Ammon's horn (tissue), 1 donor: ENCODE results near the gene MRTFA.
"Not testable (repeated sequence)": the region's sequence is repeated elsewhere in the genome, so short reads cannot be mapped to it uniquely, and the experiment has no call there.

Source experiments
- DNase-seq: peaks from one replicate; pipeline ENCODE4 v3.0.0-alpha.2; 2016; ENCODE audit warnings: low spot score

MRTFA gene

DNA sequence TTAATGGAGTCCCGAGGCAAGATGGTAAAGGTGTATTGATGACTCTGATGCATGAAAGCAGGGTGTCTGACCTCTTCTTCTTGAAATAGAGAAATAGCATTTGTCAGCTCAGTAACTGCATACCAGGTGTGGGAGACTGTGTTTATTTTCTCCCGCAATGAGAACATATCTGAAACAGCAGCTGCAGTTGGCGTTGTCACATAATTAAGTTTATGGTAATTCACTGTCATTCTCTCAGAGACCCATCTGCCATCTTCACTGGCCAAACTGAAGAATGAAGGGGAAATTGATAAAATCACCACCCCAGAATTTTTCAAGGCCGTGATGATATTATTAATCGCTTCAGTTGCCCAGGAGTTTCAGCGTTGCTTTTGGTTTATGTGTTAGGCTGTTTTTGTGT is 22.6 kb upstream of the MRTFA start:
- no peak for DNase-seq

DNA sequence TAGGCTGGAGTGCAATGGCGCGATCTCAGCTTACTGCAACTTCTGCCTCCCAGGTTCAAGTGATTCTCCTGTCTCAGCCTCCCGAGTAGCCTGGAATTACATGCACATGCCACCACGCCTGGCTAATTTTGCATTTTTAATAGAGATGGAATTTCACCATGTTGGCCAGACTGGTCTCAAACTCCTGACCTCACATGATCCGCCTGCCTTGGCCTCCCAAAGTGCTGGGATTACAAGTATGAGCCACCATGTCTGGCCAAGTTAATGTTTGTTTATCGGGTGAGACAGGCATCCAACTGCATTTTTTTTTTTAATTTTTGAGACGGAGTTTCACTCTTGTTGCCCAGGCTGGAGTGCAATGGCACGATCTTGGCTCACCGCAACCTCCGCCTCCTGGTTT is 20.1 kb upstream of the MRTFA start:
- not testable (repeated sequence) for DNase-seq

DNA sequence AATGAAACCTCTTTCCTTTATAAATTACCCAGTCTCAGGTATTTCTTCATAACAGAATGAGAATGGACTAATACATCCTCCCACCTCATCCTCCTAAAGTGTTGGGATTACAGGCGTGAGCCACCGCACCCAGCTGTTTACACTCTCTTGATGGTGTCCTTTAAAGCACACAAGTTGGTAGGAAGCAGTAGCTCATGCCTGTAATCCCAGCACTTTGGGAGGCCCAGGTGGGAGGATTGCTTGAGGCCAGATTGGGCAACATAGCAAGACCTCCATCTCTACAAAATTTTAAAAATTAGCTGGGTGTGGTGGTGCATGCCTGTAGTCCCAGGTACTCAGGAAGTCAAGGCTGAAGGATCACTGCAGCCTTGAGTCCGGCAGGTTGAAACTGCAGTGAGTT is 19.4 kb upstream of the MRTFA start:
- DNase-seq, result not testable (repeated sequence)

DNA sequence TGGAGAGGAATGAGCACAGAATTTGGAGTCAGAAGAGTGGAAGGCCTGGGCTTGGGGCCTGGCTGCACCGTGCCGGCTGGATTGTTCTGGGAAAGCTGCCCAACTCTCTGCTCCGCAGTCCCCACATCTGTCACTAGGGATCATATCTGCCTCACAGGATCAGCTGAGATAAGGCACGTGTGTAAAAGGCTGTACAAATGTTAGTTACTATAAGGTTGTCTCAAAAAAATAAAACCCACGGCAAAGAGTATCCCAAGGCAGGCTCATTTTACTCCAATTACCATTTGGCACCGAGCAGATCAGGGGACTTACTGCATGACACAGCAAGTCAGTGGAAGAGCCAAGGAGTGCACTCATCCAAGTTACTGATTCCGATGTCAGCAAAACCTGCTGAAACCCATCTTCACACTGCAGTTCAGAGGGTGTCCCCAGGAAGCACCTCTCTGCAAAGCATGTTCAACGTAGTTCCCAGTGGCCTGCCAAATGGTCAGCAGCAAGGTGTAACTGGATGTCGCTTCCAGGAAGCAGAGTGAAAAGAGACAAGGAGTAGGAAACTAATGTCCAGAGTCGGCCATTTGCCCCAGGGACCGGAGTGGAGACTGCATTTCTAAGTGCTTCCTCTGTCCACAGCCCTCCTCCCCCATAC is 18.1 kb upstream of the MRTFA start:
- DNase-seq, result peak; percentile 81

DNA sequence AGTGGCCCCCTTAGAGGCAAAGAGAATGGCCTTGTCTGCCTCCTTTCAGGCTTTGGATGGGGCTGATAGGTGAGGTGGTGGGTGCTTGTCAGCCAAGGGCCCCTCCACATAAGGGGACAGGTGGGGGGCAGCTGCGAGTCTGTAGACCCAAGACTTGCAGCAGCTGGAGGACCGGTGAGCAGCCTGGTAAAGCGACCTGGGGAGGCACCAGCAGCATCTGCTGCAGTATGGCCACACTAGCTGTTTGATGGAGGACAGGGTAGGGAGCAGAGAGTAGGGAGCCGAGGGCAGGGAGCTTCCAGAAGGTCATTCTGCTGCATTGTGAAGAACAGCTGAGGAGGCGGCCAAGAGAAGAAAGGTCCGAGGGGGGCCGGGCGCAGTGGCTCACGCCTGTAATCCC is 16.8 kb upstream of the MRTFA start:
- no peak for DNase-seq

DNA sequence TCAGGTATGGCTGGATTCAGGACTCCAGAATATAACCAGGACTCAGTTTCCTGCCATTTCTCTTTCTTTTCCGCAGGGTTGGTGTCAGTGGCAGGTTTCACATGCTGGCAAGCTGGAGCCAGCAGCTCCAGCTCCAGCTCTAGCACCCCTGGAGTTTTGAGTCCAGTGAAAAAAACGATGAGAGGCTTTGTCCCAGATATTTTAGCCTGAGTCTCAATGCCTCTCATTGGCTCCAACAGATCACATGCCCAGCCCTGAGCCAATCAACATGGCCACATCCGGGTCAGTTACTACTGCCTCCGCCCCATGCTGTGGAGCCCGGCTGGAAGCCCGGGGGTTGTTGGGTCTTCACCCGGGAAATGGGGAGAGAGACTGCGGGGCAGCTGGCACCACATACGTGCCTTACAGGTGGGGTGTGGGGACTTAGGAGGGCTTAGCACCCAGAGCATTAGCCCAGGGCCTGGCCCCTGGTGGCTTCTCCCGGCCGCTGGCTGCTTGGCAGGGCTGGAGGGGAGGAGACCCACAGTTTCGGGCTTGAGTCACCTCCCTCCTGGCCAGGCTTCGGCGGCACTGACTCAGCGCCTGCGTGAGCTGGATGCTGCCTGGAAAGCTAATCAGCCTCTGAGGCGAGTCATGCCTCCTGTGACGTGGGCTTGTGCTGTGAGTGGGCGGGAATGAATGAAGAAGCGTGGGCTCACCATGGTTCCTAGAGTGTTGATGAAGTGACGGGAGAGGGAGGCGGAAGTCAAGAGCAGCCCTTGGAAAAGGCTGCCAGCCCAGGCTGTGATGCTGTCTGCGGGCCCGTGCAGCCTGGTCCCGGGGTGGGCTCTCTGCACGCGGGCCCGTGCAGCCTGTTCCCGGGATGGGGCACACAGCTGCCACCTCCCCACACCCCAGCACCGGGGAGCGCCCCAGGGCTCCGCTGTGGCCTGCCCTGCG is 15.3 kb upstream of the MRTFA start:
- DNase-seq, result peak; percentile 99

DNA sequence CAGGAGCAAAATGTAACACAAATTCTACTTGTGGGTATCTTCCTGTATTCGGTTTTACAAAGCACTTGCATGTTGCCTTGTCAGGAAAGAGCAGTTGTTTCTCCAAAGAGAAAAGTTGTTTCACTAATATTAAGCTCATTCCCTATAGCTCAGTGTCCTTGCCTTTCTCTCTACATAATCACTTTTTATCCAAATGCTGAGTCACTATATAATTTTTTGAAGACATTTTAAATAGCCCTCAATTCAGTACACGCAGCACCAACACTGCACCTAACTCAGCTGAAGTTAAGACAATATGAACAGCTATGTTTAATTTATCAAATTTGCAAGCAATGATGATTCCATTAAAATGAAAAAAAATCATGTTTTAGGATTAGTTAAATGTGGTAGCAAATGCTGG is 14.5 kb upstream of the MRTFA start:
- DNase-seq, result no peak

DNA sequence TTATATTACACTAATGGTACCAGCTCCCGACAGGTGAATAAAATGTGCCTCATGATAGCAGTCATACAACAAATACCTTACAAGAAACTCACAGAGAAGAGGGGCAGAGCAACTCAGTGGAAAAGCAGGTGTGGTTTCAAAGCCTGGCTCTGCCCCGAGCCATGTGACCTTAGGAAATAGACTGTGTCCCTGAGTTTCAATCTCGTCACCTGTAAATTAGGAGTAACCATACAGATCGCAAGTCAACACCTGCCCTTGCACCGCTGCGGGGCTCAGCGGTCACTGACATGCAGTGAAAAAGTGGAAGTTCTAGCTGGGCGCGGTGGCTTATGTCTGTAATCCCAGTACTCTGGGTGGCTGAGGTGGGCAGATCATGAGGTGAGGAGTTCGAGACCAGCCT is 11.9 kb upstream of the MRTFA start:
- no peak for DNase-seq

DNA sequence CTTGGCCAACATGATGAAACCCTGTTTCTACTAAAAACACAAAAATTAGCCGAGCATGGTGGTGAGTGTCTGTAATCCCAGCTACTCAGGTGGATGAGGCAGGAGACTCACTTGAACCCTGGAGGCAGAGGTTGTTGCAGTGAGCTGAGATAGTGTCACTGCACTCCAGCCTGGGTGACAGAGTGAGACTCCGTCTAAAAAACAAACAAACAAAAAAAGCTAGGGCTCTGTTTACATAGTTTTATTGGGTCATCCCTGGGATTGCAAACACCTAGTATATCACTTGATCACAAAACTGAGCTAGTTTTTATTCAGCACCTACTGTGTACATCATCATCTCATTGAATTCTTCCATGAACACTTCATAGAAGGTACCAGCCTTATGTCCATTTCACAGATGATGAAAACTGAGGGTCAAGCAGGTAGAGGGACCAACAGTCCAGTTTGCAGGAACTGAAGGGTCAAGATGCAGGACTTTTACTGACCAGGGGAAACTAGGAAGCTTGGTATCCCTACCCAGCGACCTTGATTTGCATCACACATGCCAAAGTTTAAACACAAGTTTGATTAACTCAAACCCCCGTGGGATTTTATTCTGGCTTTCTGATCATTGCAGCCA is 9.2 kb upstream of the MRTFA start:
- DNase-seq, result no peak

DNA sequence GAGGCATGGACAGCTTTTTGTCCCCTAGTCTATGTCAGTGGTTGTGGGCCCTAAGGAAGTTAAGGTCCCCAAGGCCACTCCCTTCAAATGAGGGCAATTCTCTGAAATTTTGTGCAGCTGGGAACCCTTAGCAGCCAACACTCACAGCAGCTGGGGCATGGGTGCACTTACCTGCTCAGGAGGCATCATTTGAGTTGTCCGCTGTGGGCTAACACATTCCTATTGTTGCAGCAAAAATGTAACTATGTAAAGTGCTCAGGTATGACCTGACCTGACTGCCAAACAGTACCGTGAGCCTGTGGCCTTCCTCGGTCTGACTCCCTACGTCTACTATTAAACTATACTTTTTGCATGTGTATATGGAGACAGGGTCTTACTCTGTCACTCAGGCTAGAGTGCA is 5.8 kb upstream of the MRTFA start:
- no peak for DNase-seq

DNA sequence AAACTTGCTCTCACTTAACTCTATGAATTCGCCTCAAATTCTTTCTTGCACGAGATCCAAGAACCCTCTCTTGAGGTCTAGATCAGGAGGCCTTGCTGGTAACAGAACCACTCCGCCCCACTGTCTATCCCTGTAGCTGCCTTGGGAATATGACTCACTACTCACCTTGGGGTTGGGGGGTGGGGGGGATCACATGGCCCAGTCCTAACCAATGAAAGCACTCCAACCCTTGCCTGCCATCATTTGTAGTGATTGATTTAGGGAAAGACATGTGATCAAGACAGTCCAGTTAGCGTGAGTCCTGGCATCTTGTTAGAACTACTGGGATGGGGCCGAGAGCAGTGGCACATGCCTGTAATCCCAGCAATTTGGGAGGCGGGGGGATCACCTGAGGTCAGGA is 4.8 kb upstream of the MRTFA start:
- no peak for DNase-seq

DNA sequence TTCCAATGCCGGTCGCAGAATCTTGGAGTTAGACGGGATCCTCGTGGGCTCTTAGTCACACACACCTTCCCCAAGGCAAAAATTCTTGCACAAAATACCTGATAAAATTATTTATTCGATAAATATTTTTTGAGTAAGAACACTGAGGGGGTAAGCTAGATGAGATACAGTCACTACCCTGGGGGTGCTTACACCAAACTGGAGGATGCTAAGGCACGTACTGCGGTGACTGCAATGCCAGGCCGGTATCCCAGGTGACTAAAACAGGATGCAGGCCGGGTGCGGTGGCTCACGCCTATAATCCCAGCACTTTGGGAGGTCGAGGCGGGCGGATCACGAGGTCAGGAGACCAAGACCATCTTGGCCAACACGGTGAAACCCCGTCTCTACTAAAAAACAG is 1.7 kb upstream of the MRTFA start:
- no peak for DNase-seq

DNA sequence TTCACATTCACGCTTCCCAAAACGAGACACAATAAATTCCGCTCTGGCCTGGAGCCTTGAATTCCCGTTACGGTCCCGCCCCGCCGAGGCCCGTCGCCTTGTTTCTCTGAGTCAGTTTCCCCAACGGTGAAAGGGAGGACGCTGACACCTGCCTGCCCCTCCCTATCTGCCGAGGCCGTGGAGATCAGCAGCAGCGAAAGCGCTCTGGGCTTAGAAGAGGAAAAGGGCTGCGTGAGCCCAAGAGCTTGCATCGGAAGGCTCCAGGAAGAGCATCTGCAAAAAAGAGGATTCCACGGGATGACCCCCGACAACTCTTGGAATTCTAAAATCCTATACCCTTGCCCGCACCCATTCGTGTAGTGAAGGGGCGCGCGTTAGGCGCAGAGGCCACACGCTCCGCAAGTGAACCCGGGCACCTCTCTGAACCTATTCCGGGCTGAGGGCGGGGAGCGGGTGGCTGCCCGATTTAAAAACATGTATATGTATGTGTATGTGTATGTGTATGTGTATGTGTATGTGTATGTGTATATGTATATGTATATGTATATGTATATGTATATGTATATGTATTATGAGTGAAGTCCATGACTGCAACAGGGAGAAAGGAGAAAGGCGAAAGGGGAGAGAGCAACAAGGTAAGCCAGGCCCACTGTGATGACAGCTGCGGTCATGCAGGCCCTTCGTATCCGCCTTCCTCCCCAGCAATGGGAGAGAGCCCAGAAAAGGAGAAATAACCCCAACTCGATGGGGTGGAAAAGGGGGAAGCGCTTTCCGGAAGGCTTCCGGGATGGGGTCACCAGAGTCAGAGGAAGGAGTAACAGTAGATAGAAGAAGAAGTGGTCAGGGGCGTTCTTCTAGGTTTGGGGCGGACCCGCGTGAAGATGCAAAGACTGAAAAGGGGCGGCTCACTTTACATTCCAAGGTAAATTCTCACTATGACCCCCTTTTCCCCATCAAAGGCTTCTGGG is 948 bp upstream of the MRTFA start:
- DNase-seq, result peak; percentile 50

DNA sequence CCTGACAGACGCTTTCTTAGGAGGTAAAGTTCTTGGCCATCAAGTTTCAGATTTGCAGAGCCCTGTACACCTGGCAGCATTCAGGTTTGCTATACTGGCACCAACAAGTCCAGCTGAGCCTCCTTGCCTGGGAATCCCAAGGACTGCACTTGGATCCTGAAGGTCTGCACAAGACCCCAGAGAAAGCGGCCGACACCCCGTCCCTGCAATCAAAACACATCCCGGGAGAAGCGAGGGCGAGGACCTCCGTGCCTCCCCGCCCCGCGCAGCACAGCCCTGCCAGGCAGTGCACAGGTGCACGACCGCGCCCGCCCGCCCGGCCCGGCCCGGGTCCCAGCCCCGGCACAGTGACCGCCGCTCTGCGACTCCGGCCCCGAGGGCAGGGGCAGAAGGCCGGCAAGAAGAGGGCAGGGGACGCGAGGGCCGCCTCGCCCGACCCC is 559 bp downstream of the MRTFA start:
- DNase-seq, result no peak

DNA sequence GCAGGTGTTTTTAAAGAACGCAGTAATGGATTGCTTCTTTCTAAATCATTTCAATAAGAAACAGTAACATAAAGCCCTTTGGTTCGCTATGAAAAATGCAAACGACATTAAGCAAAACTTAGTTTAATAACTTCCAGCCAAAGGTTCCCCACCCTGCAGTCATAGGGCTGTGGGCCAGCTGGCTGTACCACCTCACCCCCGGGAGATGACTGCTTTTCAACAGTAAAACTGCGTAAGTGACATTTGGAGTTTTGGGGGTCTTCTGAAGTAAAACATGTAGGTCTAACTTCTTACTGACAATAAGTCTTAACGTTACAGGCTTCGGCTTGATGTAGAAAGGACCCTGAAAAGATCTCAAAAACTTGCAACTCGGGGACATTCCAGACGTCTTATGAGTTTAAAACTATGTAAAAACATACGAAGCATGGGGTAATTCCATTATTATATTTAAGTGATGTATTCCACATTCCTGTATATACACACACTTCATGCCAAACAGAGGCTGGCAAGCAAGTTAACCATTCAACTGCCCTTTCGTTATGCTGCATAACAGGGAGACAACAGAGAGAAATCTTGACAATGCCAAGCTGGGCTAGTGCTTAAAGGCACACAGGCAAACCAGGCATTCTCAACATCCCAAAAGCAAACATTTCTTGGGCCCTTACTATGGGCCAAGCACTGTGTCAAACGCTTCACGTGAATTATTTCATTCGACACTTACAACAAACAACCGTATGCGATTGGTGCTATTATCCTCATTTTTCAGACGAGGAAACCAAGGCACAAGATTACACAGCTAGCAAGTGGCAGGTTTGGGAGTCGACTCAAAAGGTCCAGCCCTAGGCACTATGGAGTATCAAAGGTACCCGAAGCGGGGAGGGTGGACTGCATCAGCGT is 1.2 kb downstream of the MRTFA start:
- no peak for DNase-seq

DNA sequence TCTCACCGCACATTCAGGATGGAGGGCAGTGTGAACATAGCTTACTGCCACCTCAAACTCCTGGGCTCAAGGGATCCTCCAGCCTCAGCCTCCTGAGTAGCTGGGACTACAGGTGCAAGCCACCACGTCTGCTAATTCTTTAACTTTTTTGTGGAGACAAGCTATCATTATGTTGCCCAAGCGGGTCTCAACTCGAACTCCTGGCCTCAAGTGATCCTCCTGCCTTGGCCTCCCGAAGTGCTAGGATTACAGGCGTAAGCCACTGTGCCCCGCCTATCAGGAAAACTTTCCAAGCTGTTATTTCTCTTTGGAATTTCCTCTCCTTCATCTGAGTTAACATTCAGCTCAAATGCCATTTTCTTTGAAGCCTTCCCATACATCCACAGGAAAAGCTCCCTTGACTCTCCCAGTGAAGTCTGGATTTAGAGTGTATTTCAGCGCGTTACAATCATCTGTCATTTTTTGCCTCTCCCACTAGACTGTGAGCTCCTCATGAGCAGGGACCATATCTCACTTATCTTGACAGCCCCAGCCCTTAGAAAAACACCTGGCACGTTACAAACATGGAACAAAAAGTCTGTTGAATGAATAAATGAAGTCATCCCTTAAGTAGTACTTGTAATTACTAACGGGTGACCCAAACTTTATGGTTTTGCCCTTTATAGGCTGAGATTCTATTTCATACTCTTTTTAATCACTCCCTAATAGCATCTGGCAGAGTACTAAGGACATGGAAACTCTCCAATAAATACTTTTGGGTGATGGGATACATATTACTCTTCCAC is 2.2 kb downstream of the MRTFA start:
- DNase-seq, result no peak

DNA sequence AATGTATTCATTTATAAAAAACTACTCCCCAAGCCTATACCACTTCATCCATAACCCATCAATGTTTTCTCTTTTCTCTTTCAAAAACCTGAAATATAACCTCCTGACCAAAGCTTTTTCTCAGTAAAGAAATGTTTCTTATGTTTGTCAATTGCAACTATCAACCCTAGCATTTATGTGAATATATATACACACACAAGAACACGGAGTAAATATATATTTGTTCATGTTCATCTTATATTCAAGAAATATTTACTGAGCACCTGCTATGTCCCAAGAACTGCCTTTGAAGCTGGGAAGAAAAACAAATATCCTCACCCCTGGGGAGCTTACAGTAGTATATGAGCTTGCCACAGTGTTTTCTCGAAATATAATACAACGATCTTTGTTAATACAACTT is 3.5 kb downstream of the MRTFA start:
- no peak for DNase-seq

DNA sequence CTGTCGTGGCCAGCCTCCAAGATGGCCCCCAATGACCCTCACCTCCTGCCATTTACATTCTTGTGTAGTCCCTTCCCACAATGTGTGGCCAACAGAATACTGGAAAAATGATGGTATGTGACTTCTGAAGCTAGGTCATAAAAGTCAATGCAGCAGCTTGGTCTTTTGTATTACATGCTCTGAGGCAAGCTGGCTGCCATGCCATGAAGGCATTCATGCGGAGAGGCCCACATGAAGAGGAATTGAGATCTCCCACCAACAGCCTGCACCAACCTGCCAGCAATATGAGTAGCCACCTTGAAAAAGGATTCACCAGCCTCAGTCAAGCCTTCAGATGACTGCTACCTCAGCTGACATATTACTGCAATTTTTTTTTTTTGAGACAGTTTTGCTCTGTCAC is 4.6 kb downstream of the MRTFA start:
- no peak for DNase-seq

DNA sequence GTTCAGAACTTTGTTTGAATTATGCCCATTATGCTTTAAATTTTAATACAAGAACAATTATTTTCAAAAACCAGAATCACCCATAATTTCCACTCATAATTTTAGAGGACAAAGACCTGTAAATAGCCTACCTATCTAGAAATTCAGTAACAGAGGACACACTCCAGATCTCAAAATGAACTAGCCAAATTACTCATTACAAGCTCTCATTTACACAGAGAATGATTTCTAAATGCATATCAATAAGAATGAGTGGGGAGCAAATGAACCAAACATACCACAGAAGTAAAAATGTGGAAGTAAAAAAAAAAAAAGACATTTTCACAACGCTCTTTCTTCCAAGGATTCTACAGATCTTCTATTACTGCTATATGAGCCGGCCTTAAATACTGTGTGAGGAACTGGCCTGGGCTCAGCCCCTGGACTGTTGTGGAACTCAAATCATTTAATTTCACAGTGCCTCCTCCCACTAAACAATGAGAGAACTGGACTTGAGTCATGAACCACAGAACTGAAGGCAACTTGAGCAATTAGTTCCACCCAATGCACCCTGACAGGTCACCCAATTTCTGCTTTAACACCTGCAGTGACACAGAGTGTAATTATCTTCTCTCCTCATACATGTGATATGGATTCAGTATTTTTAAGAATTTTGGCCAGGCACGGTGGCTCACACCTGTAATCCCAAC is 8.0 kb downstream of the MRTFA start:
- no peak for DNase-seq
